ENCODE data around the gene ATAT1.
A peak's percentile ranks its signal among the peaks of the same experiment; 100 is the strongest.

Gene ATAT1

GRCh38 chr6:30670760-30671527, 44.3 kb downstream of the ATAT1 start:
- Histone ChIP-seq H3K9me3 (ENCODE audit: control insufficient read depth, low read length) (no peaks in the 10 kb centered on the region), H3K36me3 (ENCODE audit: control insufficient read depth, insufficient read depth, low read length) (peaks cover 27% of the 10 kb centered on the region), H3K4me1 (ENCODE audit: control insufficient read depth, insufficient read depth, low read length, poor library complexity, severe bottlenecking) (peaks cover 17% of the 10 kb centered on the region), H3K27me3 (replicated peaks; ENCODE audit: control insufficient read depth, insufficient read depth, low read length, poor library complexity, severe bottlenecking) (no peaks in the 10 kb centered on the region), H3K27ac (ENCODE audit: insufficient read depth, low read length, poor library complexity, severe bottlenecking) (no peak overlapping the region), H3K4me3 (ENCODE audit: insufficient read depth, low read depth, low read length, poor library complexity, severe bottlenecking) (no peak overlapping the region)
- no peak for DNase-seq

DNA sequence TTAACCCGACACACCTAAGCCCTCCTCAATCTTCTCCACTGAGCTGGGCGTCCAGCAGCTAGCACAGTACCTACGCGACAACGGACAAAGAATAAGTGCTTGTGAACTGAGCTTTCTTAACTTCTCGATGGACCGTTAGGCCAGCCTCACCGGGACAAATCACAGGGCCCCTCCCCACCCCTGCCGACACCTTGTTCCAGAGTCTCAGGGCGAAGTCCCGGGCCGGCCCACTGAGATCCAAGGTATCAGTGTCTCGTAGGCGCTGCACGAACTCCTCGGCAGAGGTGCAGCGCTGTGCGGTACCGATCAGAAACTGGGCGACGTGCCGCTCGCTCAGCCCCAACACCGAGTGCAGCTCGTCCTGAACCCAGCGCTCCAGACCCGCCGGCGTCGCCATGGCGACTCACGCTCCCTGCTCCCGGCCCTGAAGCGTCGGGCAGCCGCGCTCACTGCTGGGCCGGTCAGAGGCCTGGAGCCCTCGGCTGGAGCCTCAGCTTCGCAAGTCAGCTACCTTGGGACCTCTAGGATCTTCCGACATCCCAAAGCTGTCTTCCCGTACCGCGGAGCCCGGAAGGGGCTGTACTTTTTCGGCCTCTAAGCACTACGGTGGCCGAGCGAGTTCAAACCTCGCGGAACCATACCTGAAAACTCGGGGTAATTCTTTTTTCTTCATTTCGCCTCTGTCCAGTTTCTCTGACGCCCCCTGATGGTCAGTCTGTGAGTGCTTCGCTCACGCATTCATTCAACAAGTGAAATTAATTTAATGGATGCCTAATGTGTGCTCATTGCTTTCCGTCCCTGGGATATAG, 46.0 kb downstream of the ATAT1 start, which contains the start of gene DHX16:
TSS of gene DHX16 (minus strand) at position 562 of the 809 bp plus-strand sequence. CDS start at position 397, 165 bp downstream.
- H3K4me1 ChIP-seq (ENCODE audit: control insufficient read depth, insufficient read depth, low read length, poor library complexity, severe bottlenecking): peaks cover 17% of the 10 kb centered on the region
- no peaks in the 10 kb centered on the region for H3K9me3 ChIP-seq (ENCODE audit: control insufficient read depth, low read length)
- no peaks in the 10 kb centered on the region for H3K27me3 ChIP-seq (replicated peaks; ENCODE audit: control insufficient read depth, insufficient read depth, low read length, poor library complexity, severe bottlenecking)
- peak within 1 kb of the TSS; percentile 95 for H3K4me3 ChIP-seq (ENCODE audit: insufficient read depth, low read depth, low read length, poor library complexity, severe bottlenecking)
- H3K27ac ChIP-seq (ENCODE audit: insufficient read depth, low read length, poor library complexity, severe bottlenecking): peak within 1 kb of the TSS; percentile 78
- DNase-seq: peak; percentile 80 to 86 (median 82)
- H3K36me3 ChIP-seq (ENCODE audit: control insufficient read depth, insufficient read depth, low read length): peaks cover 38% of the 10 kb centered on the region

GRCh38 chr6:30676660-30677285, 50.1 kb downstream of the ATAT1 start:
- Histone ChIP-seq H3K4me3 (ENCODE audit: insufficient read depth, low read depth, low read length, poor library complexity, severe bottlenecking) (no peak overlapping the region), H3K36me3 (ENCODE audit: control insufficient read depth, insufficient read depth, low read length) (peaks cover 28% of the 10 kb centered on the region), H3K4me1 (ENCODE audit: control insufficient read depth, insufficient read depth, low read length, poor library complexity, severe bottlenecking) (peaks cover 34% of the 10 kb centered on the region), H3K9me3 (ENCODE audit: control insufficient read depth, low read length) (no peaks in the 10 kb centered on the region), H3K27ac (ENCODE audit: insufficient read depth, low read length, poor library complexity, severe bottlenecking) (no peak overlapping the region), H3K27me3 (replicated peaks; ENCODE audit: control insufficient read depth, insufficient read depth, low read length, poor library complexity, severe bottlenecking) (no peaks in the 10 kb centered on the region)
- no peak for DNase-seq

- peaks cover 28% of the 10 kb centered on the region for H3K36me3 ChIP-seq (ENCODE audit: control insufficient read depth, insufficient read depth, low read length)
- no peaks in the 10 kb centered on the region for H3K9me3 ChIP-seq (ENCODE audit: control insufficient read depth, low read length)
- H3K27me3 ChIP-seq (replicated peaks; ENCODE audit: control insufficient read depth, insufficient read depth, low read length, poor library complexity, severe bottlenecking): no peaks in the 10 kb centered on the region
- DNase-seq: peak; percentile 78 to 87 (median 86)
- H3K27ac ChIP-seq (ENCODE audit: insufficient read depth, low read length, poor library complexity, severe bottlenecking): peak overlapping the region; percentile 96
- H3K4me3 ChIP-seq (ENCODE audit: insufficient read depth, low read depth, low read length, poor library complexity, severe bottlenecking): peak overlapping the region; percentile 44
- peaks cover 24% of the 10 kb centered on the region for H3K4me1 ChIP-seq (ENCODE audit: control insufficient read depth, insufficient read depth, low read length, poor library complexity, severe bottlenecking)
Measured at GRCh38 chr6:30678964-30679726, 52.5 kb downstream of the ATAT1 start.

GRCh38 chr6:30679765-30680535, 53.3 kb downstream of the ATAT1 start:
- Histone ChIP-seq H3K4me3 (ENCODE audit: insufficient read depth, low read depth, low read length, poor library complexity, severe bottlenecking) (peak overlapping the region; percentile 44), H3K36me3 (ENCODE audit: control insufficient read depth, insufficient read depth, low read length) (peaks cover 28% of the 10 kb centered on the region), H3K9me3 (ENCODE audit: control insufficient read depth, low read length) (no peaks in the 10 kb centered on the region), H3K4me1 (ENCODE audit: control insufficient read depth, insufficient read depth, low read length, poor library complexity, severe bottlenecking) (peaks cover 24% of the 10 kb centered on the region), H3K27me3 (replicated peaks; ENCODE audit: control insufficient read depth, insufficient read depth, low read length, poor library complexity, severe bottlenecking) (no peaks in the 10 kb centered on the region), H3K27ac (ENCODE audit: insufficient read depth, low read length, poor library complexity, severe bottlenecking) (peak overlapping the region; percentile 96)
- DNase-seq: no peak

DNA sequence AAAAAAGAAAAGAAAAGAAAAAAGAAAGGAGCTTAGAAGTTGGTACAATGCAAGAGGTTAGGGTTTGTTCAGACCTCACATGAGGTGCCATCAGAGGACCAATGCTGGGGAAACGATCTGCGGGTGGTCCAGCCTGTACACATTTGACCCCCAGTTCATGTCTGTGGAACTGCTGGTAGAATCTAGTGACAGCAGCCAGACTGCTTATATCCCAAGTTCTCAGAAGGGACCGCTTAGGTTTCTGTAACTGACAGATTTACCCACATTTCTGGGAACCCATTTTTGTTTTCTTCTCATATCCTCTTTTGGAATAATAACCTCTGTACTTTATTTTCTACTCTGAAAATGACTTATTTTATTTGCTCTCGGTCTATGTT, 55.1 kb downstream of the ATAT1 start:
- DNase-seq: no peak
- Histone ChIP-seq H3K27me3 (replicated peaks; ENCODE audit: control insufficient read depth, insufficient read depth, low read length, poor library complexity, severe bottlenecking) (no peaks in the 10 kb centered on the region), H3K27ac (ENCODE audit: insufficient read depth, low read length, poor library complexity, severe bottlenecking) (peak overlapping the region; percentile 96), H3K4me1 (ENCODE audit: control insufficient read depth, insufficient read depth, low read length, poor library complexity, severe bottlenecking) (peaks cover 24% of the 10 kb centered on the region), H3K4me3 (ENCODE audit: insufficient read depth, low read depth, low read length, poor library complexity, severe bottlenecking) (peak overlapping the region; percentile 99), H3K36me3 (ENCODE audit: control insufficient read depth, insufficient read depth, low read length) (peaks cover 18% of the 10 kb centered on the region), H3K9me3 (ENCODE audit: control insufficient read depth, low read length) (no peaks in the 10 kb centered on the region)

- Histone ChIP-seq H3K27ac (ENCODE audit: insufficient read depth, low read length, poor library complexity, severe bottlenecking) (peak overlapping the region; percentile 96), H3K4me1 (ENCODE audit: control insufficient read depth, insufficient read depth, low read length, poor library complexity, severe bottlenecking) (peaks cover 26% of the 10 kb centered on the region), H3K36me3 (ENCODE audit: control insufficient read depth, insufficient read depth, low read length) (peaks cover 11% of the 10 kb centered on the region), H3K9me3 (ENCODE audit: control insufficient read depth, low read length) (no peaks in the 10 kb centered on the region), H3K4me3 (ENCODE audit: insufficient read depth, low read depth, low read length, poor library complexity, severe bottlenecking) (peak overlapping the region; percentile 99), H3K27me3 (replicated peaks; ENCODE audit: control insufficient read depth, insufficient read depth, low read length, poor library complexity, severe bottlenecking) (no peaks in the 10 kb centered on the region)
- peak; percentile 82 to 86 (median 86) for DNase-seq
Measured at GRCh38 chr6:30682143-30683117, 55.8 kb downstream of the ATAT1 start.

- H3K36me3 ChIP-seq (ENCODE audit: control insufficient read depth, insufficient read depth, low read length): peaks cover 5% of the 10 kb centered on the region
- no peak for DNase-seq
- peak overlapping the region; percentile 99 for H3K4me3 ChIP-seq (ENCODE audit: insufficient read depth, low read depth, low read length, poor library complexity, severe bottlenecking)
- H3K27me3 ChIP-seq (replicated peaks; ENCODE audit: control insufficient read depth, insufficient read depth, low read length, poor library complexity, severe bottlenecking): no peaks in the 10 kb centered on the region
- peak overlapping the region; percentile 96 for H3K27ac ChIP-seq (ENCODE audit: insufficient read depth, low read length, poor library complexity, severe bottlenecking)
- no peaks in the 10 kb centered on the region for H3K9me3 ChIP-seq (ENCODE audit: control insufficient read depth, low read length)
- H3K4me1 ChIP-seq (ENCODE audit: control insufficient read depth, insufficient read depth, low read length, poor library complexity, severe bottlenecking): peaks cover 36% of the 10 kb centered on the region
Measured at GRCh38 chr6:30683183-30683979, 56.7 kb downstream of the ATAT1 start.

Data from effector memory CD4-positive, alpha-beta T cell (primary cell).